ENCODE results near the gene RAB9B. TPM values are rescaled to one million over a fixed set of nuclear protein-coding genes. Genes with fewer than 3 reads are reported as not detected.

RAB9B gene
- polyA plus RNA-seq, 1 donor from 2014 or later = 50.6 TPM

DNA sequence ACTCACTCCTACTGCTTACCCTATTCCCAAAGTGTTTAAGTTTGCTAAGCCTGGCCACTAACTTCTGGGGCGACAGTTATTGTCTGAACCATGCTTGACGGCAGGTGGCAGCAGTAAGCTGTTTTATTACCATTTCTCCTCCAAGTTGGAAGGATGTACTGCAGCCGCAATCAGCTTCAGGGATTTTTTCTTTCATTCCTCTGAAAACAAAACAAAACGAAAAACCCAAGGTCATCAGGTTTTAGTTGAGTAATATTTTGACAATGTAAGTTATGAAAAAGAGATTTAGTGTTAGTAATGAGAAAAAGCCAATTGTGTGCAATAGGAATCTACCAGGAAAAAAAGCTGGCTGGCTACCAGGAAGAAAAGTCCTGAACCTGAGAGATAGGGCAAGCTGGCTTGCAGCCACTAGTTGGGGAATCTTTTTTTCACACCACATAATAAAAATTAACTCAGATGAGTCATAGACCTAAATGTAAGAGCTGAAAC lies 13.2 kb upstream of the RAB9B start:
- no peak for TF ChIP-seq TAF1 (IDR thresholded peaks at IDR 0.05; ENCODE audit: low read depth)
- TF ChIP-seq, protein P1, sequence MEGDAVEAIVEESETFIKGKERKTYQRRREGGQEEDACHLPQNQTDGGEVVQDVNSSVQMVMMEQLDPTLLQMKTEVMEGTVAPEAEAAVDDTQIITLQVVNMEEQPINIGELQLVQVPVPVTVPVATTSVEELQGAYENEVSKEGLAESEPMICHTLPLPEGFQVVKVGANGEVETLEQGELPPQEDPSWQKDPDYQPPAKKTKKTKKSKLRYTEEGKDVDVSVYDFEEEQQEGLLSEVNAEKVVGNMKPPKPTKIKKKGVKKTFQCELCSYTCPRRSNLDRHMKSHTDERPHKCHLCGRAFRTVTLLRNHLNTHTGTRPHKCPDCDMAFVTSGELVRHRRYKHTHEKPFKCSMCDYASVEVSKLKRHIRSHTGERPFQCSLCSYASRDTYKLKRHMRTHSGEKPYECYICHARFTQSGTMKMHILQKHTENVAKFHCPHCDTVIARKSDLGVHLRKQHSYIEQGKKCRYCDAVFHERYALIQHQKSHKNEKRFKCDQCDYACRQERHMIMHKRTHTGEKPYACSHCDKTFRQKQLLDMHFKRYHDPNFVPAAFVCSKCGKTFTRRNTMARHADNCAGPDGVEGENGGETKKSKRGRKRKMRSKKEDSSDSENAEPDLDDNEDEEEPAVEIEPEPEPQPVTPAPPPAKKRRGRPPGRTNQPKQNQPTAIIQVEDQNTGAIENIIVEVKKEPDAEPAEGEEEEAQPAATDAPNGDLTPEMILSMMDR (IDR thresholded peaks at IDR 0.05; ENCODE audit: poor library complexity, severe bottlenecking) = peak; percentile 70
- peak; percentile 75 for TF ChIP-seq SMC3 (conservative IDR thresholded peaks at IDR 0.05; ENCODE audit: poor library complexity)
- TF ChIP-seq REST (IDR thresholded peaks at IDR 0.05; ENCODE audit: borderline replicate concordance) = no peak
- peak; percentile 71 for TF ChIP-seq RAD21 (conservative IDR thresholded peaks at IDR 0.05)
- no peaks in the 10 kb centered on the region for H4K20me1 ChIP-seq (ENCODE audit: insufficient read depth)
- H3K4me3 ChIP-seq (ENCODE audit: low read length) = no peak overlapping the region
- no peak overlapping the region for H2AFZ ChIP-seq (ENCODE audit: low read depth, low read length)
- no peak overlapping the region for H3K27ac ChIP-seq (ENCODE audit: low read length)
- H3K36me3 ChIP-seq (ENCODE audit: insufficient read depth, low read length) = no peaks in the 10 kb centered on the region
- H3F3A ChIP-seq (ENCODE audit: insufficient read depth, low read length, poor library complexity, severe bottlenecking) = no peaks in the 10 kb centered on the region
- H3K79me2 ChIP-seq (replicated peaks; ENCODE audit: insufficient read depth, low read length) = no peaks in the 10 kb centered on the region
- H3K4me2 ChIP-seq (ENCODE audit: low read length) = no peak overlapping the region
- no peaks in the 10 kb centered on the region for H3K9me2 ChIP-seq (ENCODE audit: insufficient read depth, low read length)
- H3K27me3 ChIP-seq (ENCODE audit: insufficient read depth, low read depth, low read length) = no peaks in the 10 kb centered on the region
- H3K9ac ChIP-seq (ENCODE audit: low read length) = no peak overlapping the region
- no peaks in the 10 kb centered on the region for H3K9me3 ChIP-seq (ENCODE audit: low read length)

GRCh38 chrX:103839404-103839803 lies 7.3 kb upstream of the RAB9B start:
- no peak overlapping the region for H2AFZ ChIP-seq (ENCODE audit: low read depth, low read length)
- no peak overlapping the region for H3K9ac ChIP-seq (ENCODE audit: low read length)
- H3K27me3 ChIP-seq (ENCODE audit: insufficient read depth, low read depth, low read length) = no peaks in the 10 kb centered on the region
- no peak overlapping the region for H3K4me3 ChIP-seq (ENCODE audit: low read length)
- H3K9me2 ChIP-seq (ENCODE audit: insufficient read depth, low read length) = no peaks in the 10 kb centered on the region
- H3K27ac ChIP-seq (ENCODE audit: low read length) = no peak overlapping the region
- no peaks in the 10 kb centered on the region for H3K36me3 ChIP-seq (ENCODE audit: insufficient read depth, low read length)
- H3K79me2 ChIP-seq (replicated peaks; ENCODE audit: insufficient read depth, low read length) = no peaks in the 10 kb centered on the region
- no peak for TF ChIP-seq TAF1 (IDR thresholded peaks at IDR 0.05; ENCODE audit: low read depth)
- no peak for TF ChIP-seq MXI1 (conservative IDR thresholded peaks at IDR 0.05; ENCODE audit: poor library complexity, severe bottlenecking)
- no peak for TF ChIP-seq EP300 (conservative IDR thresholded peaks at IDR 0.05; ENCODE audit: poor library complexity, severe bottlenecking)
- no peak for TF ChIP-seq EZH2 (IDR thresholded peaks at IDR 0.05; ENCODE audit: borderline replicate concordance, insufficient read depth, low read length, poor library complexity, severe bottlenecking)
- TF ChIP-seq SMC3 (conservative IDR thresholded peaks at IDR 0.05; ENCODE audit: poor library complexity) = no peak
- TF ChIP-seq, protein P1 (IDR thresholded peaks at IDR 0.05; ENCODE audit: poor library complexity, severe bottlenecking) = no peak
- no peak for TF ChIP-seq RAD21 (conservative IDR thresholded peaks at IDR 0.05)
- TF ChIP-seq REST (IDR thresholded peaks at IDR 0.05; ENCODE audit: borderline replicate concordance) = no peak
- no peak for TF ChIP-seq POLR2AphosphoS5 (IDR thresholded peaks at IDR 0.05)
- no peaks in the 10 kb centered on the region for H3K9me3 ChIP-seq (ENCODE audit: low read length)
- H4K20me1 ChIP-seq (ENCODE audit: insufficient read depth) = no peaks in the 10 kb centered on the region
- H3K4me2 ChIP-seq (ENCODE audit: low read length) = no peak overlapping the region
- H3F3A ChIP-seq (ENCODE audit: insufficient read depth, low read length, poor library complexity, severe bottlenecking) = no peaks in the 10 kb centered on the region
